Coronary artery (tissue), 2 donors: ENCODE data around the gene NOTUM.

Source experiments
- DNase-seq: peaks from one replicate; pipeline ENCODE4 v3.0.0-alpha.2; 2017; ENCODE audit warnings: low spot score
- H3K27ac ChIP-seq, 2 donors: fragments of 200-600 bp; sonication (generic); one replicate each; pipeline ENCODE4 v1.5.1; 2016 to 2019
- H3K4me3 ChIP-seq: fragments of 200-600 bp; sonication (generic); 2 replicates; pipeline ENCODE4 v1.5.1; 2016; ENCODE audit warnings: mild to moderate bottlenecking, moderate library complexity
- CTCF ChIP-seq: fragments of 200-600 bp; sonication (generic); IDR thresholded peaks from one replicate; pipeline ENCODE4 v1.5.1; 2019; ENCODE audit warnings: antibody characterized with exemption

NOTUM gene

GRCh38 chr17:81908793-81909192 lies 52.2 kb downstream of the NOTUM start:
- TF ChIP-seq CTCF: no peak
- no peak overlapping the region for H3K27ac ChIP-seq
- no peak overlapping the region for H3K4me3 ChIP-seq
- DNase-seq: no peak

GRCh38 chr17:81907219-81908145 lies 53.5 kb downstream of the NOTUM start:
- H3K27ac ChIP-seq: no peak overlapping the region
- no peak overlapping the region for H3K4me3 ChIP-seq
- DNase-seq: no peak
- no peak for TF ChIP-seq CTCF

- DNase-seq: no peak
- Histone ChIP-seq H3K4me3 (no peak overlapping the region), H3K27ac (no peak overlapping the region)
- TF ChIP-seq CTCF: no peak
Observed at GRCh38 chr17:81906476-81907218, 54.3 kb downstream of the NOTUM start.

GRCh38 chr17:81905993-81906392 lies 55.0 kb downstream of the NOTUM start:
- TF ChIP-seq CTCF: no peak
- Histone ChIP-seq H3K4me3 (no peak overlapping the region), H3K27ac (no peak overlapping the region)
- DNase-seq: no peak

DNA sequence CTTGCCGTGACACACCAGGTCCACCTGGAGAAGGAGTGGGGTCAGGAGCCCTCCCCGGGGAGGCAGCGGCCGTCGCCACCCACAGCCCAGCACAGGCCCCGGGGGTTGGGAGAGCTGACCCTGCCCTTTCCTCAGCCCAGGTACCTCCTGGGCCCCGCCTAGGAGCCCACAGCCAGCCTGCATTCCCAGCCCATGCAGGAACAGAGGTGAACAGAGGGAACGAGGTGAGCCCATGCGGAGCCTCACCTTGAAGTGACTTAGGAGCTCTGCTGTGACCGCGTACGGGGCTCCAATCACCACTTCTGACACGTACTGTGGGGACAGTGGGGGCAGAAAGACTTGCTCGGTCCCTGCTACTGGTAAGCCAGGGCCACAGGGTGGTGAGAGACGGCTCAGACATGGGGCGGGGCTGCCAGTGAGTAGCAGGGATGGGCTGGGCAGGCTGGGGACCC lies 55.5 kb downstream of the NOTUM start:
- no peak for DNase-seq
- H3K27ac ChIP-seq: no peak overlapping the region
- TF ChIP-seq CTCF: no peak
- no peak overlapping the region for H3K4me3 ChIP-seq

- Histone ChIP-seq H3K4me3 (no peak overlapping the region), H3K27ac (no peak overlapping the region)
- no peak for DNase-seq
- TF ChIP-seq CTCF: no peak
Observed at GRCh38 chr17:81904600-81905423, 56.2 kb downstream of the NOTUM start.
